HEK293 (cell line): Measurements from ENCODE around the gene ARAP3.

Source experiments
- CTCF ChIA-PET: fragments of 350-600 bp; formaldehyde crosslinking; extraction: SDS; loops from one replicate; lab custom pipeline; 2021; ENCODE audit warnings: antibody characterized with exemption; lab: Yijun Ruan, JAX
- POLR2A ChIA-PET: fragments of 300-600 bp; formaldehyde crosslinking; extraction: SDS; loops from one replicate; lab custom pipeline; 2020; ENCODE audit warnings: antibody characterized with exemption, inconsistent platforms; lab: Yijun Ruan, JAX
- H3K27ac ChIP-seq: fragments of 200-500 bp; sonication (Bioruptor generic); 2 replicates; pipeline ENCODE4 v1.5.1; 2014; ENCODE audit warnings: low read depth, low read length, control low read depth, inconsistent platforms; ENCODE audit errors: extremely low read depth
- H3K36me3 ChIP-seq, 2 experiments: fragments of 200-500 bp in 1 of 2; sonication (Bioruptor generic) in 1 of 2; 1 replicate in 1 of 2; 2 replicates in 1 of 2; pipeline ENCODE4 v1.5.1; 2014 to 2017; ENCODE audit warnings: inconsistent platforms in 2 of 2, low read length in 2 of 2; ENCODE audit not compliant: control insufficient read depth in 2 of 2, insufficient read depth in 1 of 2
- H3K4me1 ChIP-seq: fragments of 200-500 bp; sonication (Bioruptor generic); 2 replicates; pipeline ENCODE4 v1.5.1; 2014; ENCODE audit warnings: mild to moderate bottlenecking, low read length, inconsistent platforms; ENCODE audit not compliant: control insufficient read depth, insufficient read depth
- H3K4me3 ChIP-seq: 2 replicates; pipeline ENCODE4 v1.5.1; 2011; ENCODE audit warnings: low read depth, mild to moderate bottlenecking, control low read depth, low read length, moderate library complexity
- H3K9me3 ChIP-seq: fragments of 200-500 bp; sonication (Bioruptor generic); 2 replicates; pipeline ENCODE4 v1.5.1; 2014; ENCODE audit warnings: low read depth, low read length, inconsistent platforms; ENCODE audit not compliant: control insufficient read depth, insufficient read depth
- BCL11B ChIP-seq: fragments of 450-650 bp; formaldehyde crosslinking; IDR thresholded peaks from 2 replicates; pipeline ENCODE4 v1.5.1; 2016; ENCODE audit warnings: low read depth, missing biosample characterization, missing genetic modification characterization
- EGR2 ChIP-seq: fragments of 450-650 bp; formaldehyde crosslinking; IDR thresholded peaks from 2 replicates; pipeline ENCODE4 v1.5.1; 2016; ENCODE audit warnings: low read depth, missing biosample characterization, missing genetic modification characterization
- RBAK ChIP-seq: fragments of 450-650 bp; formaldehyde crosslinking; IDR thresholded peaks from 2 replicates; pipeline ENCODE4 v1.5.1; 2016; ENCODE audit warnings: missing biosample characterization, missing genetic modification characterization
- ZBTB21 ChIP-seq: fragments of 450-650 bp; formaldehyde crosslinking; IDR thresholded peaks from 2 replicates; pipeline ENCODE4 v1.5.1; 2017; ENCODE audit warnings: missing biosample characterization, missing genetic modification characterization
- ZFHX2 ChIP-seq: fragments of 450-650 bp; formaldehyde crosslinking; conservative IDR thresholded peaks from 2 replicates; pipeline ENCODE4 v1.5.1; 2016; ENCODE audit warnings: missing biosample characterization, missing genetic modification characterization
- ZNF248 ChIP-seq: fragments of 450-650 bp; formaldehyde crosslinking; IDR thresholded peaks from 2 replicates; pipeline ENCODE4 v1.5.1; 2017; ENCODE audit warnings: missing biosample characterization, missing genetic modification characterization
- ZNF600 ChIP-seq: fragments of 450-650 bp; formaldehyde crosslinking; IDR thresholded peaks from 2 replicates; pipeline ENCODE4 v1.5.1; 2016; ENCODE audit warnings: missing biosample characterization, missing genetic modification characterization
- ZNF660 ChIP-seq: fragments of 450-650 bp; IDR thresholded peaks from 2 replicates; pipeline ENCODE4 v1.5.1; 2018; ENCODE audit warnings: missing biosample characterization, mild to moderate bottlenecking, missing genetic modification characterization
- ZNF677 ChIP-seq: fragments of 450-650 bp; IDR thresholded peaks from 2 replicates; pipeline ENCODE4 v1.5.0; 2018; ENCODE audit warnings: missing biosample characterization, mild to moderate bottlenecking, missing genetic modification characterization, moderate library complexity
- TF ChIP-seq, protein P1 (sequence below): fragments of 450-650 bp; formaldehyde crosslinking; IDR thresholded peaks from 2 replicates; pipeline ENCODE4 v1.5.1; 2017; ENCODE audit warnings: missing biosample characterization, missing genetic modification characterization
- TF ChIP-seq, protein P2 (sequence below): fragments of 450-650 bp; formaldehyde crosslinking; IDR thresholded peaks from 2 replicates; pipeline ENCODE4 v1.5.1; 2017; ENCODE audit warnings: missing biosample characterization, mild to moderate bottlenecking, missing genetic modification characterization, moderate library complexity
- TF ChIP-seq, protein P3 (sequence below): fragments of 450-650 bp; formaldehyde crosslinking; IDR thresholded peaks from 2 replicates; pipeline ENCODE4 v1.5.1; 2016; ENCODE audit warnings: missing biosample characterization, missing genetic modification characterization, low read depth
- TF ChIP-seq, protein P4 (sequence below): fragments of 450-650 bp; formaldehyde crosslinking; IDR thresholded peaks from 2 replicates; pipeline ENCODE4 v1.5.1; 2016; ENCODE audit warnings: missing biosample characterization, missing genetic modification characterization
- TF ChIP-seq, protein P5 (sequence below): fragments of 450-650 bp; formaldehyde crosslinking; optimal IDR thresholded peaks from 2 replicates; pipeline ENCODE3; 2016; ENCODE audit warnings: missing biosample characterization, mild to moderate bottlenecking, missing genetic modification characterization

Gene ARAP3

DNA sequence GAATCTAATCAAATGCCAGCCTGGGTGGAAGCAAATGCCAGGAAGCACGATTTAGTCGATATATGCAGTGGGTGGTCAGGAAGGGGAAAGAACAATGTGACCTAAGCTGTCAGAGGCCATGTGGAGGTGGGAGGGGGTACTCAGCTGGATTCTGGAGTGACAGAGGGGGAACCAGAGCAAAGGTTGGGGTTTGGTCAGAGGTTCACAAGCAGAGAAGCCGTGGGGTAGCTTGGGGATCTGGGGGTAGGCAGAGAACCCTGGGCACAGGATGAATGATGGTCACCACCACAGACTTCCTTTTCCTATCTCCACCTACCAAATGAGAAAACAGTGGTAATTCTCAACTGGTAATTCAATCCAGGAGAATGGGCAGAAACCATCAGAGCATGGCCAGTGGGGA lies 24.1 kb upstream of the ARAP3 start (continued):
- TF ChIP-seq, protein P1, sequence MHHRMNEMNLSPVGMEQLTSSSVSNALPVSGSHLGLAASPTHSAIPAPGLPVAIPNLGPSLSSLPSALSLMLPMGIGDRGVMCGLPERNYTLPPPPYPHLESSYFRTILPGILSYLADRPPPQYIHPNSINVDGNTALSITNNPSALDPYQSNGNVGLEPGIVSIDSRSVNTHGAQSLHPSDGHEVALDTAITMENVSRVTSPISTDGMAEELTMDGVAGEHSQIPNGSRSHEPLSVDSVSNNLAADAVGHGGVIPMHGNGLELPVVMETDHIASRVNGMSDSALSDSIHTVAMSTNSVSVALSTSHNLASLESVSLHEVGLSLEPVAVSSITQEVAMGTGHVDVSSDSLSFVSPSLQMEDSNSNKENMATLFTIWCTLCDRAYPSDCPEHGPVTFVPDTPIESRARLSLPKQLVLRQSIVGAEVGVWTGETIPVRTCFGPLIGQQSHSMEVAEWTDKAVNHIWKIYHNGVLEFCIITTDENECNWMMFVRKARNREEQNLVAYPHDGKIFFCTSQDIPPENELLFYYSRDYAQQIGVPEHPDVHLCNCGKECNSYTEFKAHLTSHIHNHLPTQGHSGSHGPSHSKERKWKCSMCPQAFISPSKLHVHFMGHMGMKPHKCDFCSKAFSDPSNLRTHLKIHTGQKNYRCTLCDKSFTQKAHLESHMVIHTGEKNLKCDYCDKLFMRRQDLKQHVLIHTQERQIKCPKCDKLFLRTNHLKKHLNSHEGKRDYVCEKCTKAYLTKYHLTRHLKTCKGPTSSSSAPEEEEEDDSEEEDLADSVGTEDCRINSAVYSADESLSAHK (tag by site-specific recombination): no peak
- TF ChIP-seq, protein P2, sequence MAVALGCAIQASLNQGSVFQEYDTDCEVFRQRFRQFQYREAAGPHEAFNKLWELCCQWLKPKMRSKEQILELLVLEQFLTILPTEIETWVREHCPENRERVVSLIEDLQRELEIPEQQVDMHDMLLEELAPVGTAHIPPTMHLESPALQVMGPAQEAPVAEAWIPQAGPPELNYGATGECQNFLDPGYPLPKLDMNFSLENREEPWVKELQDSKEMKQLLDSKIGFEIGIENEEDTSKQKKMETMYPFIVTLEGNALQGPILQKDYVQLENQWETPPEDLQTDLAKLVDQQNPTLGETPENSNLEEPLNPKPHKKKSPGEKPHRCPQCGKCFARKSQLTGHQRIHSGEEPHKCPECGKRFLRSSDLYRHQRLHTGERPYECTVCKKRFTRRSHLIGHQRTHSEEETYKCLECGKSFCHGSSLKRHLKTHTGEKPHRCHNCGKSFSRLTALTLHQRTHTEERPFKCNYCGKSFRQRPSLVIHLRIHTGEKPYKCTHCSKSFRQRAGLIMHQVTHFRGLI (tag by site-specific recombination): no peak

DNA sequence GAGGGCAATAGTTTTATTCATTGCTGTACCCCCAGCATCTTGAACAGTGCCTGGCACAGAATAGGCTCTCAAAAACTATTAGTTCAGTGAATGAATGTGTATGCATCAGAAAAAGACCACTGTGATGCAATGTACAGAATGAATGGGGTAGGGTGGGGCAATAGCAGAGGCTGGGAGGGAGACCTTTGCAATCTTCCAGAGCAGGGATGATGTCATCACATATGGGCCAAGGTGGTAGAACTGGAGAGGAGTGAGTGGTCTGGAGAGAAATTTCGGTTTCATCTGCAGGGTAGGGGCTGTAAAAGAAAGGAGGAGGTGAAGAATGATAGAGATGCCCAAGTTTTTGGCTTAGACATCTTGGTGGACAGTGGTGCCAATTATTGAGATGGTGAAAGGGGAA lies 23.4 kb upstream of the ARAP3 start:
- Histone ChIP-seq H3K9me3 (no peaks in the 10 kb centered on the region), H3K27ac (no peak overlapping the region)
- ChIA-PET POLR2A (no interaction called here), CTCF (interaction anchor here (1.1 kb wide), 1 partner anchor 109 kb away, joined by 3 read pairs; no protein-coding TSS in a partner anchor)
- peak; percentile 60; the same call in 1 of the 2 replicates for TF ChIP-seq ZNF600
- TF ChIP-seq, protein P3, sequence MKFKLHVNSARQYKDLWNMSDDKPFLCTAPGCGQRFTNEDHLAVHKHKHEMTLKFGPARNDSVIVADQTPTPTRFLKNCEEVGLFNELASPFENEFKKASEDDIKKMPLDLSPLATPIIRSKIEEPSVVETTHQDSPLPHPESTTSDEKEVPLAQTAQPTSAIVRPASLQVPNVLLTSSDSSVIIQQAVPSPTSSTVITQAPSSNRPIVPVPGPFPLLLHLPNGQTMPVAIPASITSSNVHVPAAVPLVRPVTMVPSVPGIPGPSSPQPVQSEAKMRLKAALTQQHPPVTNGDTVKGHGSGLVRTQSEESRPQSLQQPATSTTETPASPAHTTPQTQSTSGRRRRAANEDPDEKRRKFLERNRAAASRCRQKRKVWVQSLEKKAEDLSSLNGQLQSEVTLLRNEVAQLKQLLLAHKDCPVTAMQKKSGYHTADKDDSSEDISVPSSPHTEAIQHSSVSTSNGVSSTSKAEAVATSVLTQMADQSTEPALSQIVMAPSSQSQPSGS (tag by site-specific recombination): peak; percentile 92
- TF ChIP-seq, protein P4, sequence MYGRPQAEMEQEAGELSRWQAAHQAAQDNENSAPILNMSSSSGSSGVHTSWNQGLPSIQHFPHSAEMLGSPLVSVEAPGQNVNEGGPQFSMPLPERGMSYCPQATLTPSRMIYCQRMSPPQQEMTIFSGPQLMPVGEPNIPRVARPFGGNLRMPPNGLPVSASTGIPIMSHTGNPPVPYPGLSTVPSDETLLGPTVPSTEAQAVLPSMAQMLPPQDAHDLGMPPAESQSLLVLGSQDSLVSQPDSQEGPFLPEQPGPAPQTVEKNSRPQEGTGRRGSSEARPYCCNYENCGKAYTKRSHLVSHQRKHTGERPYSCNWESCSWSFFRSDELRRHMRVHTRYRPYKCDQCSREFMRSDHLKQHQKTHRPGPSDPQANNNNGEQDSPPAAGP (tag by site-specific recombination): peak; percentile 54; the same call in 1 of the 2 replicates
- 0 out of 2 replicates have a peak, but pooled peaks have one; percentile 24 for TF ChIP-seq ZNF660
- 0 out of 2 replicates have a peak, but pooled peaks have one; percentile 16 for TF ChIP-seq ZNF248
- no peak for TF ChIP-seq ZNF677 (tag by site-specific recombination)
- TF ChIP-seq ZBTB21: 0 out of 2 replicates have a peak, but pooled peaks have one; percentile 10
- no peak for TF ChIP-seq BCL11B (tag by site-specific recombination)
- no peak for TF ChIP-seq RBAK (tag by site-specific recombination)
- TF ChIP-seq, all 188 proteins: peak for 6
- Histone ChIP-seq H3K4me1 (no peaks in the 10 kb centered on the region; the same call in 1 of the 2 replicates), H3K4me3 (no peak overlapping the region), H3K36me3 (no peaks in the 10 kb centered on the region)

DNA sequence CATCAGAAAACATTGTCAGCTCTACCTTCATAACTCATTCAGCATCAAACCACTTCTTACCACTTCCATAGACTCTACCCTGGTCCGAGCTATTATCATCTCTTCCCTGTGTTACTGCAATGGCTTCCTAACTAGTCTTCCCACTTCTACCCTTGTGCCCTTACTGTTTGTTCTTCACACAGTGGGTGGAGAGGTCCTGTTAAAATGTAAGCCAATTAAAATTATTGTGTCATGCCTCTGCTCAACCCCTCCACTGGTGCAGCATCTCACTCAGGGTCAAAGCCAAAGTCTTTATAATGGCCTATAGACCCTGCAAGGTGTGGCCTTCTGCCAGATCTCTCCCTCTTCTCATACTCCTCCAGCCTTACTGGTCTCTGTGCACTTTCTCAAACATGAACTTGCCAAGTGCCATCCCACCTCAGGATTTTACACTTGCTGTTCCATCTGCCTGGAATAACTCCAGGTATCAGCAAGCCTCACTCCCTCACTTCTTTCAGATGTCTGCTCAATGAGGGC lies 22.8 kb upstream of the ARAP3 start:
- ChIA-PET CTCF (interaction anchor here (3.6 to 8.1 kb wide), 4 partner anchors 13 to 256 kb away, joined by 34 to 87 read pairs (median 77); partner anchors contain the start of gene PCDH1), POLR2A (no interaction called here)
- Histone ChIP-seq H3K4me1 (no peaks in the 10 kb centered on the region; the same call in 1 of the 2 replicates), H3K4me3 (no peak overlapping the region), H3K27ac (no peak overlapping the region), H3K36me3 (no peaks in the 10 kb centered on the region), H3K9me3 (no peaks in the 10 kb centered on the region)
- TF ChIP-seq, protein P5, sequence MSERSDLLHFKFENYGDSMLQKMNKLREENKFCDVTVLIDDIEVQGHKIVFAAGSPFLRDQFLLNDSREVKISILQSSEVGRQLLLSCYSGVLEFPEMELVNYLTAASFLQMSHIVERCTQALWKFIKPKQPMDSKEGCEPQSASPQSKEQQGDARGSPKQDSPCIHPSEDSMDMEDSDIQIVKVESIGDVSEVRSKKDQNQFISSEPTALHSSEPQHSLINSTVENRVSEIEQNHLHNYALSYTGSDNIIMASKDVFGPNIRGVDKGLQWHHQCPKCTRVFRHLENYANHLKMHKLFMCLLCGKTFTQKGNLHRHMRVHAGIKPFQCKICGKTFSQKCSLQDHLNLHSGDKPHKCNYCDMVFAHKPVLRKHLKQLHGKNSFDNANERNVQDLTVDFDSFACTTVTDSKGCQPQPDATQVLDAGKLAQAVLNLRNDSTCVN (tag by site-specific recombination): no peak
- TF ChIP-seq ZFHX2 (tag by site-specific recombination) (peak; percentile 13; the same call in 1 of the 2 replicates), EGR2 (tag by site-specific recombination) (peak; percentile 35; the same call in 1 of the 2 replicates)
